NCI-H82 (cell line): ENCODE data around the gene CLEC18C.
"Not testable (repeated sequence)": the region's sequence is repeated elsewhere in the genome, so short reads cannot be mapped to it uniquely, and the experiment has no call there.

Source experiments
- DNase-seq: peaks from one replicate; lab custom pipeline; 2025; lab: John Stamatoyannopoulos, UW

CLEC18C gene

GRCh38 chr16:70173212-70173837 is at the start of gene CLEC18C:
TSS of gene CLEC18C (plus strand) at chr16:70173787. CDS start at chr16:70174279, 492 bp downstream.
- DNase-seq, result not testable (repeated sequence)

DNA sequence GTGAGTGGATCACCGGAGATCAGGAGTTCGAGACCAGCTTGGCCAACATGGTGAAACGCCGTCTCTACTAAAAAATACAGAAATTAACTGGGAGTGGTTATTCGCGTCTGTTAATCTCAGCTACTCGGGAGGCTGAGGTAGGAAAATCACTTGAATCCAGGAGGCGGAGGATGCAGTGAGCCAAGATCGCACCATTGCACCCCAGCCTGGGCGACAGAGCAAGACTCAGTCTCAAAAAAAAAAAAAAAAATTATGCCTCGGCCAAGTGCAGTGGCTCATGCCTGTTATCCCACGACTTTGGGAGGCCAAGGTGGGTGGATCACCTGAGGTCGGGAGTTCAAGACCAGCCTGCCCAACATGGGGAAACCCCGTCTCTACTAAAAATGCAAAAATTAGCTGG is 49.8 kb upstream of the CLEC18C start:
- DNase-seq, result not testable (repeated sequence)

DNA sequence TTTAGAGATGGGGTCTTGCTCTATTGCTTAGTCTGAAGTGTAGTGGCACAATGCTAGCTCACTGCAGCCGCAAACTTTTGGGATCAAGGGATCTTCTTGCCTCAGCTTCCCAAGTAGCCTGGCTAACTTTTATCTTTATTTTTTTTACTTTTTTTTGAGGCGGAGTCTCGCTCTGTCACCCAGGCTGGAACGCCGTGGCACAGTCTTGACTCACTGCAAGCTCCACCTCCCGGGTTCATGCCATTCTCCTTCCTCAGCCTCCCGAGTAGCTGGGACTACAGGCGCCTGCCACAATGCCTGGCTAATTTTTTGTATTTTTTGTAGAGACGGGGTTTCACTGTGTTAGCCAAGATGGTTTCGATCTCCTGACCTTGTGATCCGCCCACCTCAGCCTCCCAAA is 47.4 kb upstream of the CLEC18C start:
- not testable (repeated sequence) for DNase-seq

DNA sequence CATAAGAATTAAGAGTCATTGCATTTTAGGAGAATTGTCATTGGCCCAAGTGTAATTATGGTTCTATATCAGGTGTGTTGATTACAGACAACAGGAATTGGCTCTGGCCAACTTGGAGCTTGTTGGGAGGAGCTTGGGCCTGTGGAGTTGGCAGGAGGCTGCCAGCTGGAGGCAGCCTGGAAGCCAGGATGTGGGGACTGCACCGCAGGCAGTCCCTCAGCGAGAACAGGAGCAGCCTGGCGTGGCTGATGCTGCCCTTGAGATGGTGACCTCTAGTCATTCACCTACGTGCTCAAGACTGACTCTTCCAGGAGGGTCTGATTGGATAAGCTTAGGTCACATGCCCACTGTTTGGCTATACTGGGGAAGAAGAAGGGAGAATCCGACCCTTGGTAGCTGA is 45.9 kb upstream of the CLEC18C start:
- DNase-seq, result not testable (repeated sequence)

GRCh38 chr16:70128844-70129243 is 44.7 kb upstream of the CLEC18C start:
- not testable (repeated sequence) for DNase-seq

- not testable (repeated sequence) for DNase-seq
Observed at GRCh38 chr16:70135796-70136195, 37.8 kb upstream of the CLEC18C start.

DNA sequence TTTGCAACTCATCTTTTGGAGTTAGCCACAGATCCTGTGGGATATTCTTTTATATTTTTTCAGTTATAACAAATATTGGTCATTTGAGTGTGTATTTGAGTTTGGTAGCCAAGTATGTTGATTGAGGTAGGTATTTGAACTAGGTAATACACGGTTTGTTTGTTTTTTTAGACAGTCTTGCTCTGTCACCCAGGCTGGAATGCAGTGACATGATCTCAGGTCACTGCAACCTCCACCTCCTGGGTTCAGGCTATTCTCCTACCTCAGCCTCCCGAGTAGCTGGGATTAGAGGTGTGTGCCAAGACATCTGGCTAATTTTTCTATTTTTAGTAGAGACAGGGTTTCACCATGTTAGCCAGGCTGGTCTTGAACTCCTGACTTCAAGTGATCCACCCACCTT is 37.0 kb upstream of the CLEC18C start:
- not testable (repeated sequence) for DNase-seq

- DNase-seq, result not testable (repeated sequence)
Observed at GRCh38 chr16:70142739-70143138, 30.8 kb upstream of the CLEC18C start.

DNA sequence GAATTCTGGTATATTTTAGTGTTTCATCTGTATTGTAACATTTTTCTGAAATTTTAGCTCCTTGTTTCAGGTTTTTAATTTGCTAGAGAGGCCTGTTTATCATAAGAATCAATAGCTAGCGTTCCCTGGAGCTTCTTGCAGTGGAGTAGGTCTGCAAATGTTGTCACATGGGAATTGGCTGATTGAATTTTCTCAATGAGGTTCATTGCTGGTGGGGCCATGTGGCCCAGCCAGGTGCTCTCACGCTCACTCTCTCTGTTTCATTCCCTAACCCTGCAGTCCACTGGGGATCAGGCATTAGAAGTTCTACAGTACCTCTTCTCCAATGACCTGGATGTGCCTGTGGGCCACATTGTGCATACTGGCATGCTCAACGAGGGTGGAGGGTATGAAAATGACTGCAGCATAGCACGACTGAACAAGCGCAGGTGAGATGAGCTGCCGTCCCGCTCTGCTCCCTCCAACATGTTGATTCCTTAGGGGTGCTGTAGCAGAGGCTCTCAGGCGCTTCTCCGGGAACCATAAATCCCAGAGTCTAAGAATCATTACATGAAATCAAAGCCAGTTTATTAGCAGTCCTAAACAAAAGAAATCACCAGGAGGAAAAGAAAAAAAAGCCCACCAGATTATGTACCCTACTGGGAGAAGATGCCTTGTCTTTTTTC is 30.2 kb upstream of the CLEC18C start:
- DNase-seq, result not testable (repeated sequence)

DNA sequence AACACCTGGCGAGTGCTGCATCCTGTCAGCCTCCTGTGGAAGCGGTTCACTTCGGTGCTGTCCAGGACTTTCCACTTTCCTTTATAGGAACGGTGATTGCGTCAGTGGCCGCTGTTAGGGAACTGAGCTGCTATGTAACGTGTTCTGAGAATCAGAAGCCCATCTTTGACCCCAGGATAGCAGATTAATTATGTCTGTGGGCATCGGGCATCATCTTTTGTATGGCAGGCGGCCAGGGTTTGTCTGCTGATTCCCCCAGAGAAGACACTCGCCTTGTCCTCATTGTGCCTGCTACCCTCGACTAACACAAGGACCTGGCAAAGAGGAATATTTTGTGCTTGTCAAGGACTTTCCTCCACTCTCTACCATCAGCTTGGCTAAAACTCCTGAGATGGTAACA is 25.7 kb upstream of the CLEC18C start:
- DNase-seq, result not testable (repeated sequence)

DNA sequence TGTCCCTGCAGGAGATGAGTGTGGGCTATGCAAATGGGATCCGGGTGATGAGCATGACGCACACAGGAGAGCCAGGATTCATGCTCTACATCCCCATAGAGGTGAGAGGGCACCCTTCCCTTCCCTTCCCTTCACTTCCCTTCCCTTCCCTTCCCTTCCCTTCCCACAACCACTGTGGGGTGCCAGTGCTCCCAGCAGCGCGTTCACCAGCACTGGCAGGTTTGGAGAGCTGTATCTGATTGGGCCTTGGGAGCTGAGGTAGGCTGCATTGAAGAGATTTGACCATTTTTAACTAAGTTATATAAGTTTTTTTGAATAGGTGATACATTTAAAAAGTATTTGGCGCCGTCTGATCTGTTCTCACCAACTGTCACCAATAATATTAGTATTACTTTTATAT is 25.1 kb upstream of the CLEC18C start:
- not testable (repeated sequence) for DNase-seq

GRCh38 chr16:70149296-70149695 is 24.3 kb upstream of the CLEC18C start:
- not testable (repeated sequence) for DNase-seq

GRCh38 chr16:70151391-70151790 is 22.2 kb upstream of the CLEC18C start:
- DNase-seq, result no peak

GRCh38 chr16:70151941-70152509 is 21.6 kb upstream of the CLEC18C start:
- no peak for DNase-seq

GRCh38 chr16:70152578-70153302 is 20.8 kb upstream of the CLEC18C start:
- no peak for DNase-seq

DNA sequence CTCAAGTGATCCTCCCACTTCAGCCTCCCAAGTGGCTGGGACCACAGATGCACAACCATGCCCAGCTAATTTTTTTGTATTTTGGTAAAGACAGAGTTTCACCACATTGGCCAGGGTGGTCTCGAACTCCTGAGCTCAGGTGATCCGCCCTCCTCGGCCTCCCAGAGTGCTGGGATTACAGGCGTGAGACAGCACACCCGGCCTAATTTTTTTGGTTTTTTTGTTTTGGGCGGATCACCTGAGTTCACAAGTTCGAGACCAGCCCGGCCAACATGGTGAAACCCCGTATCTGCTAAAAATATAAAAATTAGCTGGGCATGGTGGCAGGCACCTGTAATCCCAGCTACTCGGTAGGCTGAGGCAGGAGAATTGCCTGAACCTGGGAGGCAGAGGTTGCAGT is 18.9 kb upstream of the CLEC18C start:
- not testable (repeated sequence) for DNase-seq

DNA sequence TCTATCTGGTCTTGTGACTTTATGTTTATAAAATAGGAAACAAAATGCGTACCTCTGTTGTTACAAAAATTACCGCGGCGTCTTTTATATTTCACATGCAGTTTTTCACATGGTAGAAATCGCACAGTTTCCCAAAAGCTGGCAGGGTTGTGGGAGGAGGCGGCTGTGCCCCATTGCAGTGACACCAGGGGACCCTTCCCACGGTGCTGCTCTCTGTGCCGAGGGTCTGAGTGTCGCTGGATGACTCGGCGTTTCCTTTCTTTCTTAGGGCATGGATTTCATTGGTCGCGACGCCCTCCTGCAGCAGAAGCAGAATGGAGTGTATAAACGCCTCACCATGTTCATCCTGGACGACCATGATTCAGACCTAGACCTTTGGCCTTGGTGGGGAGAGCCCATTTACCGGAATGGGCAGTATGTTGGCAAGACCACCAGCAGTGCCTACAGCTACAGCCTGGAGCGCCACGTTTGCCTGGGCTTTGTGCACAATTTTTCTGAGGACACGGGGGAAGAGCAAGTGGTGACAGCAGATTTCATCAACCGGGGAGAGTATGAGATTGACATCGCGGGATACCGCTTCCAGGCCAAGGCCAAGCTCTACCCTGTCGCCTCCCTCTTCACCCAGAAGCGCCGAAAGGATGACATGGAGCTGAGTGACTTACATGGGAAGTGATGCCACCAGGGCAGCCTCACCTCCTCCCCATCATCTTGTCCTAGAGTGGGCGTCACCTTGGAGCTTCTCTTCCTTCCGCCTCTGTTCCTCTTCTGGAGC is 17.2 kb upstream of the CLEC18C start:
- DNase-seq, result no peak

GRCh38 chr16:70157105-70157476 is 16.5 kb upstream of the CLEC18C start:
- no peak for DNase-seq

GRCh38 chr16:70157477-70158260 is 15.9 kb upstream of the CLEC18C start:
- DNase-seq, result no peak

DNA sequence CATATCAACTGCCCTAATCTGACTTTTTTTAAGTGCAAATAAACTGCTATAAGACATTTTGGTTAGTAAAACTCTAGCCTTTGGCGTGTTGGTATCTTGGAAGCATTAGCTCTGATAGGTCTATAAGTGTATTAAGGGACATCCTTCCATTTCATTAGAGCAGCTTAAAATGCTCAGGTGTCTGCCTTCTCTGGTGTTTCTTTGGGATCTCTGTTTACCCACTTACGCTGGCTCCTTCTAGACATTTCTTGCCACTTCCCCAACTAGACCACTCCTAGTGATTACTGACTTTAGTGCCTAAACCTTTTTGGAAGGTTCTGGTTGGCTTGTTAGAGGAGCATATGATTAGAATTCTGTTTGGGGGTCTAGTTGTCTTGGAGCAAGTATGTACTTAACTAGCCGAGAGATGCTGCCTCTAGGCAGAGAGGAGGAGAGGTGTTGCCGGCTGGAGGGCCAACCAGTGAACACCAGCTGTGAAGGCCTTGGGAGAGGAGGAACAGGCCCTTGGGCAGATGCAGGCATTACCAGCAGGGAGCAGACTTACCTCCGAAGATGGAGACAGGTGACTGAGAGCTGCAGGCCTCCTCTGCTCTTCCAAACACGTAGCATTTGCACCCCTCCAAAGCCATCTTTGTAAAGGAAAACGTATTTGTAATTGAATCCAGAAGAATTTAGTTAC is 15.2 kb upstream of the CLEC18C start:
- no peak for DNase-seq
